Fibroblast of lung (primary cell): ENCODE measurements around the gene EFNB2.

Experiments used
- CTCF ChIP-seq, 2 donors: IDR thresholded peaks in 1 of 2; conservative IDR thresholded peaks in 1 of 2; 1 replicate in 1 of 2; 2 replicates in 1 of 2; pipeline ENCODE4 v1.5.1; 2011 to 2012; ENCODE audit warnings: low read length in 2 of 2, control low read depth in 1 of 2, inconsistent platforms in 1 of 2, low read depth in 1 of 2, mild to moderate bottlenecking in 1 of 2
- EZH2 ChIP-seq: IDR thresholded peaks from 2 replicates; pipeline ENCODE4 v1.5.1; 2012; ENCODE audit warnings: low read length, control low read depth, mild to moderate bottlenecking; ENCODE audit errors: missing control alignments

GRCh38 chr13:106522898-106523525, 12.4 kb downstream of the EFNB2 start:
- TF ChIP-seq EZH2: no peak
- TF ChIP-seq CTCF (conservative IDR thresholded peaks at IDR 0.05 in 1 of 2, IDR thresholded peaks at IDR 0.05 in 1 of 2; ENCODE audit: low read depth in 1 of 2, low read length in 2 of 2): no peak
